HG02852 (cell line): ENCODE results near the gene ST6GAL1.
"Not testable (repeated sequence)": the region's sequence is repeated elsewhere in the genome, so short reads cannot be mapped to it uniquely, and the experiment has no call there.

Experiments
- ATAC-seq: cut with Tn5 transposase; IDR thresholded peaks from one replicate; pipeline ENCODE4 v1.9.1; 2021; ENCODE audit warnings: mild to moderate bottlenecking, moderate library complexity; ENCODE audit not compliant: unreplicated experiment

The ST6GAL1 gene

GRCh38 chr3:187042346-187042745 is 112.0 kb downstream of the ST6GAL1 start:
- no peak for ATAC-seq

GRCh38 chr3:187042874-187043458 is 112.6 kb downstream of the ST6GAL1 start:
- ATAC-seq, result no peak

GRCh38 chr3:187044206-187044605 is 113.9 kb downstream of the ST6GAL1 start:
- ATAC-seq, result peak; percentile 70

- ATAC-seq, result no peak
Observed at GRCh38 chr3:187044867-187045552, 114.7 kb downstream of the ST6GAL1 start.

- no peak for ATAC-seq
Observed at GRCh38 chr3:187046033-187046432, 115.7 kb downstream of the ST6GAL1 start.

- no peak for ATAC-seq
Observed at GRCh38 chr3:187049462-187050101, 119.3 kb downstream of the ST6GAL1 start.

GRCh38 chr3:187051066-187051465 is 120.7 kb downstream of the ST6GAL1 start:
- ATAC-seq, result no peak

- ATAC-seq, result no peak
Observed at GRCh38 chr3:187051724-187052366, 121.5 kb downstream of the ST6GAL1 start.

GRCh38 chr3:187052427-187052826 is 122.1 kb downstream of the ST6GAL1 start:
- not testable (repeated sequence) for ATAC-seq

- not testable (repeated sequence) for ATAC-seq
Observed at GRCh38 chr3:187054433-187054832, 124.1 kb downstream of the ST6GAL1 start.

GRCh38 chr3:187057803-187058202 is 127.5 kb downstream of the ST6GAL1 start:
- ATAC-seq, result not testable (repeated sequence)

- no peak for ATAC-seq
Observed at GRCh38 chr3:187061748-187062147, 131.4 kb downstream of the ST6GAL1 start.

GRCh38 chr3:187062526-187063177 is 132.3 kb downstream of the ST6GAL1 start:
- ATAC-seq, result no peak

- no peak for ATAC-seq
Observed at GRCh38 chr3:187063286-187064121, 133.2 kb downstream of the ST6GAL1 start.

GRCh38 chr3:187064210-187065115 is 134.1 kb downstream of the ST6GAL1 start:
- ATAC-seq, result no peak

GRCh38 chr3:187066228-187066995 is 136.1 kb downstream of the ST6GAL1 start:
- ATAC-seq, result peak; percentile 30

GRCh38 chr3:187068787-187069186 is 138.5 kb downstream of the ST6GAL1 start:
- ATAC-seq, result no peak

GRCh38 chr3:187069857-187070516 is 139.7 kb downstream of the ST6GAL1 start:
- ATAC-seq, result no peak
